ENCODE results near the gene ERI3.

Gene ERI3

GRCh38 chr1:44236490-44237272 lies 118.4 kb downstream of the ERI3 start:
- in situ Hi-C loops (cut with MboI; ENCODE audit: low pct_unique_long_range_greater_than_20kb, low sequenced_read_pairs, unreplicated experiment), result no loop called here
- DNase-seq (ENCODE audit: low spot score), result no peak
- TF ChIP-seq CTCF (IDR thresholded peaks at IDR 0.05; ENCODE audit: extremely low read depth, insufficient read depth, missing control alignments), result no peak

GRCh38 chr1:44235808-44236207 lies 119.2 kb downstream of the ERI3 start:
- no peak for TF ChIP-seq CTCF (IDR thresholded peaks at IDR 0.05; ENCODE audit: extremely low read depth, insufficient read depth, missing control alignments)
- in situ Hi-C loops (cut with MboI; ENCODE audit: low pct_unique_long_range_greater_than_20kb, low sequenced_read_pairs, unreplicated experiment), result no loop called here
- no peak for DNase-seq (ENCODE audit: low spot score)

- no peak for DNase-seq (ENCODE audit: low spot score)
- in situ Hi-C loops (cut with MboI; ENCODE audit: low pct_unique_long_range_greater_than_20kb, low sequenced_read_pairs, unreplicated experiment), result no loop called here
- no peak for TF ChIP-seq CTCF (IDR thresholded peaks at IDR 0.05; ENCODE audit: extremely low read depth, insufficient read depth, missing control alignments)
These were observed 121.5 kb downstream of the ERI3 start for GRCh38 chr1:44233593-44233992.

GRCh38 chr1:44230796-44231195 lies 124.3 kb downstream of the ERI3 start:
- TF ChIP-seq CTCF (IDR thresholded peaks at IDR 0.05; ENCODE audit: extremely low read depth, insufficient read depth, missing control alignments), result no peak
- no peak for DNase-seq (ENCODE audit: low spot score)
- in situ Hi-C loops (cut with MboI; ENCODE audit: low pct_unique_long_range_greater_than_20kb, low sequenced_read_pairs, unreplicated experiment), result no loop called here

- no peak for TF ChIP-seq CTCF (IDR thresholded peaks at IDR 0.05; ENCODE audit: extremely low read depth, insufficient read depth, missing control alignments)
- in situ Hi-C loops (cut with MboI; ENCODE audit: low pct_unique_long_range_greater_than_20kb, low sequenced_read_pairs, unreplicated experiment), result no loop called here
- no peak for DNase-seq (ENCODE audit: low spot score)
These were observed 125.5 kb downstream of the ERI3 start for GRCh38 chr1:44229435-44230167.

GRCh38 chr1:44228218-44228617 lies 126.8 kb downstream of the ERI3 start:
- TF ChIP-seq CTCF (IDR thresholded peaks at IDR 0.05; ENCODE audit: extremely low read depth, insufficient read depth, missing control alignments), result no peak
- in situ Hi-C loops (cut with MboI; ENCODE audit: low pct_unique_long_range_greater_than_20kb, low sequenced_read_pairs, unreplicated experiment), result no loop called here
- no peak for DNase-seq (ENCODE audit: low spot score)

Measured in GM13977 (cell line).